ENCODE measurements around the gene FGD3.

Gene FGD3

DNA sequence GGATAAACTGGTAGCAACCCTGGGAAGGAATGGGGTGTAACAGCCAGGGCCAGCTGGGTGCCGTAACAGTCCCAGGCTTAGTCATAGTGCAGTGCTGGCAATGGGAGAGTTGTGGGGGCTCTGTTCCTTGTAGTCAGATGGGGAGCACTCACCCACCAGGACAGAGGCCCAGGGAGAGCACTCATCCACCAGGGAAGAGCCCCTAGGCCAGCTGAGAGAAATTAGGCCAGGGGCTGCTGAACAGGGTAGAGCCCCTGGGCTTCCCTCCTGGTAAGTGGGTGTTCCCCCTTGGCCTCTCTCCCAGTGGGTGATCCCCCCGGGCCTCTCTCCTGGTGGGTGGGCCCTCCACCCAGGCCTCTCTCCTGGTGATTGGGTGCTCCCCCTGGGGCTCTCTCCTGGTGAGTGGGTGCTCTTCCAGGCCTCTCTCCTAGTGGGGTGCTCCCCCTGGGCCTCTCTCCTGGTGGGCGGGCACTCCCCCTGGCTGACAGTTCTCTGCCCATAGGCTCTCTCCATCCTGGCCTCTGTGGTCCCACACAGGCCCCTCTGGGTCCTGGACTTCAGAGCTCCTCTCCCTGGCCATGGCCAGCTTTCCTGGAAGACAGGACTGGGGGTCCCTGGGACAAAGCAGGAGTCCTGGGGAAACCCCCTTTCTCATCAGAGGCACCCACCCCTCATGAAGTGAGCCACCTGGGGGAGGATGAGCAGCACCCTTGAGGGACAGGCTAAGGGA is 13.4 kb downstream of the FGD3 start:
- no peak overlapping the region for H3K4me3 ChIP-seq (ENCODE audit: severe bottlenecking)
- H3K27ac ChIP-seq (ENCODE audit: poor library complexity, severe bottlenecking): no peak overlapping the region
- no peak for TF ChIP-seq CTCF (IDR thresholded peaks at IDR 0.05; ENCODE audit: poor library complexity, severe bottlenecking)
- no peaks in the 10 kb centered on the region for H3K4me1 ChIP-seq (ENCODE audit: insufficient read depth, poor library complexity, severe bottlenecking)
- H3K36me3 ChIP-seq (ENCODE audit: low read depth): no peaks in the 10 kb centered on the region
- DNase-seq (ENCODE audit: low spot score): no peak
- ATAC-seq (ENCODE audit: low read depth): no peak
- H3K27me3 ChIP-seq (ENCODE audit: insufficient read depth, poor library complexity, severe bottlenecking): no peaks in the 10 kb centered on the region
- no peaks in the 10 kb centered on the region for H3K9me3 ChIP-seq (ENCODE audit: severe bottlenecking)

DNA sequence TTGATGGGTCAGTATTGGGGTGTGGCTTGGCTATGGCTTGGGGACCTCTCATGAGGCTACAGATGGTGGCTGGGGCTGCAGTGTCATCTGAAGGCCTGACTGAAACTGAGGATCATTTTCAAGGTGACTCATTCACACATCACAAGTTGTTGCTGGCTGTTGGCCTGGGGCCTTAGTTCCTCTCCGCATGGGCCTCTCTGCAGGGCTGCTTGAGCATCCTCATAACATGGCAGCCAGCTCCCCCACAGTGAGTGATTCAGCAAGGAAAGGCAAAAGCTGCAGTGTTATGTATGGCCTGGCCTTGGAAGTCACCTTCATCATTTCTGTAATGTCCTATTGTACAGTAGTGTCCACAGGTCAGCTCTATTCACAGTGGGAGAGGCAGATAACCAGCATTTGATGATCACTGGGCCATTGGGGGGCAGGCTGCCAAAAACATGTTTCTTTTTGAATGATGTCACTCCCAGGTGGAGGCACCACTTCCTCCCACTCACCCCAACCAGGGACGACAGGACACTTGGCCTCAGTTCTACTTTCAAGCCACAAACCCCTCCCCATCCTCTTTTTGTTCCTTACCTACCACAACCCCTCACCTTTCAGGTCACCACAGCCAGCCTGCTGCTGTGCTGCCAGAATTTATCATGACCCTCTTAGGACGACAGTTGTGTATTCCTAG is 14.4 kb downstream of the FGD3 start:
- Histone ChIP-seq H3K27ac (ENCODE audit: poor library complexity, severe bottlenecking) (no peak overlapping the region), H3K27me3 (ENCODE audit: insufficient read depth, poor library complexity, severe bottlenecking) (no peaks in the 10 kb centered on the region)
- TF ChIP-seq CTCF (IDR thresholded peaks at IDR 0.05; ENCODE audit: poor library complexity, severe bottlenecking): no peak

GRCh38 chr9:92962303-92962649 is 15.0 kb downstream of the FGD3 start:
- TF ChIP-seq CTCF (IDR thresholded peaks at IDR 0.05; ENCODE audit: poor library complexity, severe bottlenecking): no peak
- H3K9me3 ChIP-seq (ENCODE audit: severe bottlenecking): no peaks in the 10 kb centered on the region
- ATAC-seq (ENCODE audit: low read depth) (no peak), DNase-seq (ENCODE audit: low spot score) (no peak)
- no peak overlapping the region for H3K27ac ChIP-seq (ENCODE audit: poor library complexity, severe bottlenecking)
- no peaks in the 10 kb centered on the region for H3K4me1 ChIP-seq (ENCODE audit: insufficient read depth, poor library complexity, severe bottlenecking)
- H3K4me3 ChIP-seq (ENCODE audit: severe bottlenecking): no peak overlapping the region
- H3K27me3 ChIP-seq (ENCODE audit: insufficient read depth, poor library complexity, severe bottlenecking): no peaks in the 10 kb centered on the region
- no peaks in the 10 kb centered on the region for H3K36me3 ChIP-seq (ENCODE audit: low read depth)

More for the DNA sequence above, 14.4 kb downstream of the FGD3 start:
- DNase-seq (ENCODE audit: low spot score) (peak; percentile 29), ATAC-seq (ENCODE audit: low read depth) (no peak)
- Histone ChIP-seq H3K4me3 (ENCODE audit: severe bottlenecking) (no peak overlapping the region), H3K9me3 (ENCODE audit: severe bottlenecking) (no peaks in the 10 kb centered on the region), H3K4me1 (ENCODE audit: insufficient read depth, poor library complexity, severe bottlenecking) (no peaks in the 10 kb centered on the region), H3K36me3 (ENCODE audit: low read depth) (no peaks in the 10 kb centered on the region)

DNA sequence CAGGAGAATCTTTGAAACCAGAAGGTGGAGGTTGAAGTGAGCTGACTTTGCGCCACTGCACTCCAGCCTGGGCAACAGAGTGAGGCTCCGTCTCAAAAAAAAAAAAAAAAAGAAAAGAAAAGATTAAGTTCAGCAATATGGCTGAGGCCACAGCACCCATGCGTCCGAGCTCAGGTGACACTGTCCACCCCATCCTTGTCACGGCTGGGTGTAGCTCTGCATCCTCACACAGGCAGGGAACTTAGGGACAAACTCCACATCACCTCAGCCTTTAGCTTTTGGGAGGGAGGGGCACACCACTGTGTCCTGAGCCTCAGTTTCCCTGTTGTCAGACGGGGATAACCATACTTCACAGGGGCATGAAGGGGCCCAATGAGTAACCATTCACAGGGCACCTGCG is 15.5 kb downstream of the FGD3 start:
- Histone ChIP-seq H3K27ac (ENCODE audit: poor library complexity, severe bottlenecking) (no peak overlapping the region), H3K27me3 (ENCODE audit: insufficient read depth, poor library complexity, severe bottlenecking) (no peaks in the 10 kb centered on the region), H3K4me3 (ENCODE audit: severe bottlenecking) (no peak overlapping the region), H3K4me1 (ENCODE audit: insufficient read depth, poor library complexity, severe bottlenecking) (no peaks in the 10 kb centered on the region), H3K36me3 (ENCODE audit: low read depth) (no peaks in the 10 kb centered on the region), H3K9me3 (ENCODE audit: severe bottlenecking) (no peaks in the 10 kb centered on the region)
- no peak for ATAC-seq (ENCODE audit: low read depth)
- DNase-seq (ENCODE audit: low spot score): peak; percentile 7
- no peak for TF ChIP-seq CTCF (IDR thresholded peaks at IDR 0.05; ENCODE audit: poor library complexity, severe bottlenecking)

All from RWPE2 (cell line).